ENCODE measurements around the gene ZBTB49. TPM values are rescaled to one million over a fixed set of nuclear protein-coding genes. Genes with fewer than 3 reads are reported as not detected.

ZBTB49 gene
- total RNA-seq, 3 donors from 2014 or later = 3.5 to 8.9 (median 8.4) TPM

GRCh38 chr4:4296283-4296846 is 6.3 kb downstream of the ZBTB49 start:
- Histone ChIP-seq H3K4me1 (ENCODE audit: low read depth) (peaks cover 2% of the 10 kb centered on the region), H3K9me3 (no peaks in the 10 kb centered on the region), H3K36me3 (ENCODE audit: low read depth) (no peaks in the 10 kb centered on the region), H3K4me3 (no peak overlapping the region)
- TF ChIP-seq CTCF (IDR thresholded peaks at IDR 0.05) = no peak
- ATAC-seq = no peak
- DNase-seq = no peak
- intact Hi-C loops (cut with DNase I, micrococcal nuclease) = no loop called here

- no peak overlapping the region for H3K4me3 ChIP-seq
- DNase-seq (no peak), ATAC-seq (no peak)
- H3K9me3 ChIP-seq = no peaks in the 10 kb centered on the region
- H3K36me3 ChIP-seq (ENCODE audit: low read depth) = no peaks in the 10 kb centered on the region
- intact Hi-C loops (cut with DNase I, micrococcal nuclease) = no loop called here
- TF ChIP-seq CTCF (IDR thresholded peaks at IDR 0.05) = no peak
- no peaks in the 10 kb centered on the region for H3K4me1 ChIP-seq (ENCODE audit: low read depth)
Observed at GRCh38 chr4:4299006-4299405, 9.0 kb downstream of the ZBTB49 start.

- no peaks in the 10 kb centered on the region for H3K4me1 ChIP-seq (ENCODE audit: low read depth)
- H3K9me3 ChIP-seq = no peaks in the 10 kb centered on the region
Observed at GRCh38 chr4:4302001-4302400, 11.9 kb downstream of the ZBTB49 start.

GRCh38 chr4:4302416-4302815 is 12.4 kb downstream of the ZBTB49 start:
- H3K9me3 ChIP-seq = no peaks in the 10 kb centered on the region
- H3K4me3 ChIP-seq = no peak overlapping the region
- DNase-seq (no peak), ATAC-seq (no peak)
- no peaks in the 10 kb centered on the region for H3K4me1 ChIP-seq (ENCODE audit: low read depth)
- no peaks in the 10 kb centered on the region for H3K36me3 ChIP-seq (ENCODE audit: low read depth)
- no peak for TF ChIP-seq CTCF (IDR thresholded peaks at IDR 0.05)
- intact Hi-C loops (cut with DNase I, micrococcal nuclease) = no loop called here

More at GRCh38 chr4:4302001-4302400, 11.9 kb downstream of the ZBTB49 start:
- Histone ChIP-seq H3K4me3 (no peak overlapping the region), H3K36me3 (ENCODE audit: low read depth) (no peaks in the 10 kb centered on the region)
- no peak for DNase-seq
- intact Hi-C loops (cut with DNase I, micrococcal nuclease) = no loop called here
- no peak for TF ChIP-seq CTCF (IDR thresholded peaks at IDR 0.05)
- no peak for ATAC-seq

- Histone ChIP-seq H3K9me3 (no peaks in the 10 kb centered on the region), H3K4me3 (no peak overlapping the region), H3K4me1 (ENCODE audit: low read depth) (no peaks in the 10 kb centered on the region), H3K36me3 (ENCODE audit: low read depth) (no peaks in the 10 kb centered on the region)
- ATAC-seq (no peak), DNase-seq (no peak)
- intact Hi-C loops (cut with DNase I, micrococcal nuclease) = no loop called here
- TF ChIP-seq CTCF (IDR thresholded peaks at IDR 0.05) = no peak
Observed at GRCh38 chr4:4306920-4307319, 16.9 kb downstream of the ZBTB49 start.
